Measurements from ENCODE around the gene LTB4R2. TPM values are rescaled to one million over a fixed set of nuclear protein-coding genes. Genes with fewer than 3 reads are reported as not detected.

Gene LTB4R2
- total and polyA plus RNA-seq, 2 experiments from 2014 or later: 0.40 to 12.6 TPM

GRCh38 chr14:24280797-24281460 lies 29.0 kb upstream of the LTB4R2 start:
- DNase-seq (ENCODE audit: low spot score) (no peak), ATAC-seq (no peak)
- H3K4me1 Mint-ChIP-seq: no peaks in the 10 kb centered on the region; the same call in 2 of the 3 replicates
- H3K9me2 ChIP-seq (ENCODE audit: insufficient read depth): no peaks in the 10 kb centered on the region
- no peaks in the 10 kb centered on the region for H3K27me3 ChIP-seq (ENCODE audit: insufficient read depth)
- no peak overlapping the region for H3K4me2 ChIP-seq
- no peaks in the 10 kb centered on the region for H3K9me3 Mint-ChIP-seq
- H3K4me3 ChIP-seq: no peak overlapping the region
- H3K27me3 Mint-ChIP-seq (ENCODE audit: insufficient read depth, low read depth, poor library complexity): peaks cover 8% of the 10 kb centered on the region
- H2AFZ ChIP-seq: no peak overlapping the region
- H3K4me1 ChIP-seq (ENCODE audit: insufficient read depth): no peaks in the 10 kb centered on the region
- no peaks in the 10 kb centered on the region for H3K36me3 ChIP-seq (ENCODE audit: insufficient read depth)
- 0 out of 2 replicates have a peak overlapping the region, but pooled peaks have one; percentile 8 for H3K27ac Mint-ChIP-seq
- TF ChIP-seq ZNF462 (CRISPR knock-in tag; IDR thresholded peaks at IDR 0.05) (no peak), STAT1 (IDR thresholded peaks at IDR 0.05; ENCODE audit: unreplicated experiment) (no peak), ZNF114 (CRISPR knock-in tag; IDR thresholded peaks at IDR 0.05) (no peak), ZNF331 (CRISPR knock-in tag; IDR thresholded peaks at IDR 0.05; ENCODE audit: low read depth) (no peak), REST (IDR thresholded peaks at IDR 0.05; ENCODE audit: unreplicated experiment) (no peak), CREB1 (CRISPR knock-in tag; IDR thresholded peaks at IDR 0.05; ENCODE audit: low read depth) (no peak), ETS1 (IDR thresholded peaks at IDR 0.05) (no peak), JUNB (IDR thresholded peaks at IDR 0.05; ENCODE audit: unreplicated experiment) (no peak), NANOG (IDR thresholded peaks at IDR 0.05; ENCODE audit: borderline replicate concordance) (no peak), EZH2phosphoT487 (IDR thresholded peaks at IDR 0.05; ENCODE audit: unreplicated experiment) (no peak), POLR2AphosphoS5 (IDR thresholded peaks at IDR 0.05; ENCODE audit: low read depth) (no peak)
- H3F3A ChIP-seq (replicated peaks; ENCODE audit: low read depth): no peaks in the 10 kb centered on the region
- H3K79me2 ChIP-seq (replicated peaks; ENCODE audit: insufficient read depth): no peaks in the 10 kb centered on the region
- H3K4me3 Mint-ChIP-seq: no peak overlapping the region
- H4K20me1 ChIP-seq (replicated peaks; ENCODE audit: insufficient read depth): no peaks in the 10 kb centered on the region; the same call in 1 of the 2 replicates
- no peaks in the 10 kb centered on the region for H3K36me3 Mint-ChIP-seq (ENCODE audit: low read depth)
- no peak overlapping the region for H3K27ac ChIP-seq (ENCODE audit: low read depth)

Data from GM23338 (cell line).